ENCODE results near the gene SPATA31D1. TPM values are rescaled to one million over a fixed set of nuclear protein-coding genes. Genes with fewer than 3 reads are reported as not detected.

The SPATA31D1 gene
- total RNA-seq, 4 donors from 2014 or later, result 0.13 TPM; not detected in 3

DNA sequence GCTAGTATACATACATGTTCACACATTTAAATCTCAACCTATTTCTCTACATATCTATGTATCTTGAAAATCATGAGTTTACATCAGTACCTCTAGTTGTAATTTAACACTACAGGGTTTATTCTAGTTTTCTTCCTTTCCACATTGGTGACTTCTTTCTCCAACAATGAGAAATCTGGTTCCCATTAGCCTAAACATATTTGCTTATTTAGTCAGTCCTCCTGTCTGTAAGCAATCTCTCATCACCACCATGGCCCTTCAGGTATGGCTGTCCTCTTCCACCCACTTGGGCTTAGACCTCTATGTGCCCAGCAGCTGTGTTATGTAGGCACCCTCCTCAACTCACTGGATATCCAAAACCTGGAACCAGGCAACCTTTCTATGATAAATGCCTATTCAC is 8.0 kb upstream of the SPATA31D1 start:
- no peaks in the 10 kb centered on the region for H3K36me3 ChIP-seq
- DNase-seq (ENCODE audit: low spot score in 2 of 2), result no peak
- H3K4me1 ChIP-seq, result peaks cover 4% of the 10 kb centered on the region
- H3K27me3 ChIP-seq, result no peaks in the 10 kb centered on the region
- TF ChIP-seq, protein P1, sequence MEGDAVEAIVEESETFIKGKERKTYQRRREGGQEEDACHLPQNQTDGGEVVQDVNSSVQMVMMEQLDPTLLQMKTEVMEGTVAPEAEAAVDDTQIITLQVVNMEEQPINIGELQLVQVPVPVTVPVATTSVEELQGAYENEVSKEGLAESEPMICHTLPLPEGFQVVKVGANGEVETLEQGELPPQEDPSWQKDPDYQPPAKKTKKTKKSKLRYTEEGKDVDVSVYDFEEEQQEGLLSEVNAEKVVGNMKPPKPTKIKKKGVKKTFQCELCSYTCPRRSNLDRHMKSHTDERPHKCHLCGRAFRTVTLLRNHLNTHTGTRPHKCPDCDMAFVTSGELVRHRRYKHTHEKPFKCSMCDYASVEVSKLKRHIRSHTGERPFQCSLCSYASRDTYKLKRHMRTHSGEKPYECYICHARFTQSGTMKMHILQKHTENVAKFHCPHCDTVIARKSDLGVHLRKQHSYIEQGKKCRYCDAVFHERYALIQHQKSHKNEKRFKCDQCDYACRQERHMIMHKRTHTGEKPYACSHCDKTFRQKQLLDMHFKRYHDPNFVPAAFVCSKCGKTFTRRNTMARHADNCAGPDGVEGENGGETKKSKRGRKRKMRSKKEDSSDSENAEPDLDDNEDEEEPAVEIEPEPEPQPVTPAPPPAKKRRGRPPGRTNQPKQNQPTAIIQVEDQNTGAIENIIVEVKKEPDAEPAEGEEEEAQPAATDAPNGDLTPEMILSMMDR (IDR thresholded peaks at IDR 0.05), result no peak
- TF ChIP-seq EP300 (IDR thresholded peaks at IDR 0.05), result no peak
- no peak for TF ChIP-seq POLR2AphosphoS5 (IDR thresholded peaks at IDR 0.05)
- TF ChIP-seq POLR2A (IDR thresholded peaks at IDR 0.05), result no peak
- no peak overlapping the region for H3K4me3 ChIP-seq
- no peak overlapping the region for H3K27ac ChIP-seq
- no peaks in the 10 kb centered on the region for H3K9me3 ChIP-seq

DNA sequence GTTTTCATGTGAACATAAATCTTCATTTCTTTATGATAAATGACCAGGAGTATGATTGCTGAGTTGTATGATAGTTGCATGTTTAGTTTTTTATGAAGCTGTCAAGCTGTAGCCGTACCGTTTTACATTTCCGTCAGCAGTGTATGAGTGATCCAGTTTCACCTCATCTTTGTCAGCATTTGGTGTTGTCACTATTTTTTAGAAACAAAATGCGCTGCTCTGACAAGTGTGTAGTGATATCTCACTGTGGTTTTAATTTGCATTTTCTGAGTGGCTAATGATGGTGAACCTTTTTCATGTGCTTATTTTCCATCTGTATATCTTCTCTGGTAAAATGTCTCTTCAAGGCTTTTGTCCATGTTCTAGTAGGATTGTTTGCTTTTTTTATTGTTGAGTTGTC is 6.7 kb upstream of the SPATA31D1 start:
- DNase-seq (ENCODE audit: low spot score in 2 of 2), result no peak
- Histone ChIP-seq H3K36me3 (no peaks in the 10 kb centered on the region), H3K4me1 (peaks cover 4% of the 10 kb centered on the region), H3K27me3 (no peaks in the 10 kb centered on the region), H3K9me3 (no peaks in the 10 kb centered on the region), H3K27ac (no peak overlapping the region), H3K4me3 (no peak overlapping the region)
- TF ChIP-seq POLR2AphosphoS5 (IDR thresholded peaks at IDR 0.05) (no peak), POLR2A (IDR thresholded peaks at IDR 0.05) (no peak), EP300 (IDR thresholded peaks at IDR 0.05) (no peak)
- TF ChIP-seq, protein P1 (IDR thresholded peaks at IDR 0.05), result no peak
- WGBS, result 94% methylated on average over 4 of the region's 4 CpGs

DNA sequence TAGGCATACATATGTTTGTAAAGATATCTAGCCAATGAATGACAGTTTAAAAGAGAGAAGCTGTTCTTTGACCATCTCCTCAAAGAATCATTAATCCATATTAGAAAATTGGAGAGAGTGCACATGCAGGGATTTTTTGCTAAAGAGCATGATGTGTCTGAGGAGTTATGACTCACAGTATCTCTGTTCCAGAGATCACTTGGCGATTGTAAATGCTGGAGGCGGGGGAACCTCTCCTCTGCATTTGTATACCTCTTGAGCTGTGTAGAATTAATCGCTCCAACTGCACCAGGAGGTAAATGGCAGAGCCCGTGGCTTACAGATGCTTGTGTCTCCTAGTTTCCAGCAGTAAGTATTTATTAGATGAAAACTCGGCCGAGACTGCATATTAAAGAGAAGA is 3.6 kb upstream of the SPATA31D1 start:
- H3K27me3 ChIP-seq, result no peaks in the 10 kb centered on the region
- H3K36me3 ChIP-seq, result no peaks in the 10 kb centered on the region
- DNase-seq (ENCODE audit: low spot score in 2 of 2), result no peak
- 65% methylated on average over 6 of the region's 6 CpGs for WGBS
- H3K9me3 ChIP-seq, result no peaks in the 10 kb centered on the region
- no peak for TF ChIP-seq POLR2A (IDR thresholded peaks at IDR 0.05)
- TF ChIP-seq, protein P1 (IDR thresholded peaks at IDR 0.05), result no peak
- TF ChIP-seq POLR2AphosphoS5 (IDR thresholded peaks at IDR 0.05), result no peak
- no peak for TF ChIP-seq EP300 (IDR thresholded peaks at IDR 0.05)
- H3K4me3 ChIP-seq, result no peak overlapping the region
- no peak overlapping the region for H3K27ac ChIP-seq
- H3K4me1 ChIP-seq, result peaks cover 4% of the 10 kb centered on the region

DNA sequence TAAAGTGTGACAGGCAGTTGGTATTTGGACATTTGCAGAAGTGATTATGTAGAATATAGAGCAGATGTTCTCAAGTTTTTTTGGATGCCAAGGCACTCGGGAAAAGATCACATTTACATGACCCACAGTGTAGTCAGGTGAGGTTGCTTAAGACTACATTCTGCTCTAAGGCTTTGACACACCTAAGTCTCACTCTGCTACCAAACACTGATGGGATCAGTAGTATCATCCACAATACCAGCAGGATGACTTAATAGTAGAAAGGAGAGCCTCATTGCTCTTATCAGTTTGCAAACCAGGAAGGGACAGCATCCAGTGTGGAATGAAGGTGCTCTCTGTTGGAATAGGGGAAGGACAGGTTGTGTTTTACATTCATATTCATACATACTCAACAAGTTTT is 2.5 kb upstream of the SPATA31D1 start:
- no peak for DNase-seq (ENCODE audit: low spot score in 2 of 2)
- Histone ChIP-seq H3K27me3 (no peaks in the 10 kb centered on the region), H3K4me3 (no peak overlapping the region), H3K27ac (no peak overlapping the region), H3K9me3 (no peaks in the 10 kb centered on the region), H3K4me1 (peaks cover 4% of the 10 kb centered on the region), H3K36me3 (no peaks in the 10 kb centered on the region)
- TF ChIP-seq, protein P1 (IDR thresholded peaks at IDR 0.05), result no peak
- TF ChIP-seq POLR2A (IDR thresholded peaks at IDR 0.05) (no peak), EP300 (IDR thresholded peaks at IDR 0.05) (no peak), POLR2AphosphoS5 (IDR thresholded peaks at IDR 0.05) (no peak)
- 57% methylated on average over 1 of the region's 1 CpG for WGBS

DNA sequence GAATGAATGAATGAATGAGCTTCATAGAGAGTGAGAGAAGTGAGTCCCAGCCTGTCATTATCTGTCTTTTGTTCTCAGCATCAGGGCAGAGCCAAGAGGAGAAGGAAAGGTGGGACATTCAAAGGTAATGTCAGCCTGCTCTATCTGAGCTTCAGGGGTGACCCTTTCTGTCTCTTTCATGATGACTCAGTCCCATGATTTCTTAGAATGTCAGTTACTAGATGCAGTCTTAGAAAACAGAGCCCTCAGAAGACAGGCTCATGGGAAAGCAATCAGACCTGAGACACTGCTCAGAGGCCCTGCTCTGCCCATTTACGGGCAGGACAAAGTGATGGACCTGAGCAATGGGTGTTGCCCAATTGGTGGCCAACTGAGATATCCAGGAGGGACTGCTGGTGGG is 1.1 kb downstream of the SPATA31D1 start:
- TF ChIP-seq, protein P1 (IDR thresholded peaks at IDR 0.05), result no peak
- TF ChIP-seq POLR2A (IDR thresholded peaks at IDR 0.05) (no peak), EP300 (IDR thresholded peaks at IDR 0.05) (no peak), POLR2AphosphoS5 (IDR thresholded peaks at IDR 0.05) (no peak)
- 100% methylated on average over 1 of the region's 1 CpG for WGBS

More for the DNA sequence above, 1.1 kb downstream of the SPATA31D1 start:
- Histone ChIP-seq H3K27ac (no peak overlapping the region), H3K4me1 (peaks cover 4% of the 10 kb centered on the region), H3K4me3 (no peak overlapping the region), H3K36me3 (no peaks in the 10 kb centered on the region), H3K27me3 (no peaks in the 10 kb centered on the region), H3K9me3 (no peaks in the 10 kb centered on the region)
- DNase-seq (ENCODE audit: low spot score in 2 of 2), result no peak
